ENCODE data around the gene CELSR2. TPM values are rescaled to one million over a fixed set of nuclear protein-coding genes. Genes with fewer than 3 reads are reported as not detected.

Gene CELSR2
- total and polyA plus RNA-seq, 2 of the 8 experiments (the other 6 are each of a cell fraction or from before 2014, with no cell fraction given): 12.0 to 27.7 TPM

- Histone ChIP-seq H2BK20ac (ENCODE audit: low read length) (no peak overlapping the region), H3K23me2 (ENCODE audit: low read depth, low read length) (no peaks in the 10 kb centered on the region; the same call in 1 of the 2 replicates), H3K14ac (ENCODE audit: insufficient read length) (no peak overlapping the region), H3K4me2 (ENCODE audit: insufficient read depth in 1 of 2, low read depth in 2 of 2, low read length in 2 of 2) (no peak overlapping the region), H3K23ac (ENCODE audit: insufficient read length) (no peak overlapping the region), H4K91ac (replicated peaks; ENCODE audit: insufficient read length, low read length) (no peak overlapping the region), H2AFZ (ENCODE audit: low read length) (no peak overlapping the region), H2BK120ac (replicated peaks; ENCODE audit: low read depth, low read length) (no peak overlapping the region), H3K79me2 (ENCODE audit: control insufficient read depth in 1 of 2, insufficient read depth in 2 of 2, low read length in 2 of 2) (peaks cover 0 to 28% of the 10 kb centered on the region in 2 experiments; a peak in 1 of 4 replicates), H3K27ac (ENCODE audit: low read depth, low read length) (no peak overlapping the region), H3K79me1 (ENCODE audit: low read depth, low read length) (peaks cover 9% of the 10 kb centered on the region; the same call in 1 of the 2 replicates), H3K56ac (replicated peaks; ENCODE audit: insufficient read length, low read depth, low read length) (no peak overlapping the region), H2AK5ac (ENCODE audit: low read depth, low read length) (no peak overlapping the region), H2BK12ac (ENCODE audit: low read depth, low read length) (no peak overlapping the region), H3K36me3 (ENCODE audit: control insufficient read depth in 2 of 4, insufficient read depth in 4 of 4, low read length in 3 of 4) (peaks cover 0 to 7% (median 1%) of the 10 kb centered on the region in 4 experiments; a peak in 3 of 8 replicates), H3K27me3 (replicated peaks in 1 of 4; ENCODE audit: control insufficient read depth in 3 of 4, extremely low read depth in 1 of 4, insufficient read depth in 3 of 4, low read length in 3 of 4) (no peaks in the 10 kb centered on the region), H3K4me1 (replicated peaks in 1 of 4; ENCODE audit: control insufficient read depth in 3 of 4, insufficient read depth in 4 of 4, low read length in 3 of 4) (peaks cover 5 to 37% (median 28%) of the 10 kb centered on the region in 4 experiments), H2BK15ac (ENCODE audit: low read length) (no peak overlapping the region), H4K8ac (ENCODE audit: extremely low read depth, insufficient read depth, low read length) (no peak overlapping the region), H3K18ac (ENCODE audit: extremely low read depth, low read length) (no peak overlapping the region), H3K9ac (replicated peaks in 1 of 4; ENCODE audit: extremely low read depth in 1 of 4, low read depth in 3 of 4, low read length in 3 of 4) (no peak overlapping the region), H2BK5ac (ENCODE audit: low read depth, low read length) (no peak overlapping the region), H4K5ac (ENCODE audit: insufficient read length, low read depth, low read length) (no peak overlapping the region), H3K4me3 (ENCODE audit: extremely low read depth in 1 of 4, insufficient read depth in 2 of 4, low read depth in 3 of 4, low read length in 4 of 4) (no peak overlapping the region), H3K9me3 (ENCODE audit: insufficient read depth in 2 of 2, low read depth in 1 of 2, low read length in 1 of 2) (no peaks in the 10 kb centered on the region; a peak in 1 of 4 replicates), H3K4ac (replicated peaks; ENCODE audit: insufficient read length, low read depth, low read length) (no peak overlapping the region), H4K20me1 (replicated peaks in 1 of 2; ENCODE audit: control insufficient read depth in 1 of 2, insufficient read depth in 2 of 2, low read length in 2 of 2) (no peaks in the 10 kb centered on the region)
- CTCF ChIA-PET (ENCODE audit: partially characterized antibody): interaction anchor here (0.7 to 28.7 kb wide), 7 partner anchors 7 to 142 kb away, joined by 3 to 651 read pairs (median 32); partner anchors contain the start of genes PSRC1, SARS1 and SORT1
- POLR2A ChIA-PET (ENCODE audit: partially characterized antibody): interaction anchor here (0.7 to 12.2 kb wide), 4 partner anchors 20 to 882 kb away, joined by 3 to 252 read pairs (median 20); partner anchors contain the start of gene SARS1
- WGBS, 2 experiments (ENCODE audit: extremely low coverage in 1 of 2, insufficient coverage in 1 of 2, insufficient read length in 1 of 2, insufficient replicate concordance in 2 of 2, low coverage in 1 of 2, low lambda C conversion rate in 2 of 2, missing lambda C conversion rate in 1 of 2): 93% methylated on average over 5 of the region's 5 CpGs; no CpG with 5 or more reads in 1 of the 2 experiments
- no peak for DNase-seq (ENCODE audit: low read depth in 1 of 2, low spot score in 2 of 2)
- FAIRE-seq: no peak
- TF ChIP-seq NANOG (IDR thresholded peaks at IDR 0.05; ENCODE audit: insufficient read depth, low read depth, low read length, poor library complexity, severe bottlenecking) (no peak), BCL11A (IDR thresholded peaks at IDR 0.05; ENCODE audit: low read depth in 2 of 2, low read length in 2 of 2) (no peak), SRF (IDR thresholded peaks at IDR 0.05; ENCODE audit: low read depth, low read length) (no peak), EZH2 (IDR thresholded peaks at IDR 0.05; ENCODE audit: low read depth, low read length, severe bottlenecking) (no peak), CHD2 (IDR thresholded peaks at IDR 0.05; ENCODE audit: low read length) (no peak), KDM5A (IDR thresholded peaks at IDR 0.05; ENCODE audit: low read length) (no peak), SIN3A (conservative IDR thresholded peaks at IDR 0.05 in 1 of 2, IDR thresholded peaks at IDR 0.05 in 1 of 2; ENCODE audit: low read depth in 1 of 2, low read length in 2 of 2) (no peak), TAF1 (IDR thresholded peaks at IDR 0.05; ENCODE audit: low read depth, low read length) (no peak), RAD21 (IDR thresholded peaks at IDR 0.05 in 1 of 2, conservative IDR thresholded peaks at IDR 0.05 in 1 of 2; ENCODE audit: low read depth in 2 of 2, low read length in 2 of 2) (no peak), CEBPB (IDR thresholded peaks at IDR 0.05; ENCODE audit: low read depth, low read length) (no peak), EP300 (IDR thresholded peaks at IDR 0.05; ENCODE audit: borderline replicate concordance in 1 of 2, low read depth in 2 of 2, low read length in 2 of 2) (no peak), SP2 (IDR thresholded peaks at IDR 0.05; ENCODE audit: low read length) (no peak)
Measured at GRCh38 chr1:109256971-109257681, 7.8 kb downstream of the CELSR2 start.

Data from H1 (cell line).